Epithelial cell of esophagus (primary cell): ENCODE measurements around the gene PCDHA1.
"Not testable (repeated sequence)": the region's sequence is repeated elsewhere in the genome, so short reads cannot be mapped to it uniquely, and the experiment has no call there.

ENCODE experiments used
- DNase-seq: peaks from one replicate; pipeline ENCODE4 v3.0.0; 2010; ENCODE audit warnings: low read depth
- H3K4me3 ChIP-seq: 2 replicates; pipeline ENCODE4 v1.5.1; 2011; ENCODE audit warnings: mild to moderate bottlenecking, low read length, control low read depth
- TF ChIP-seq, protein P1 (sequence below): IDR thresholded peaks from 2 replicates; pipeline ENCODE4 v1.5.1; 2011; ENCODE audit warnings: low read depth, mild to moderate bottlenecking, low read length, control low read depth, inconsistent platforms; ENCODE audit not compliant: insufficient read depth; ENCODE audit errors: missing control alignments

Gene PCDHA1

GRCh38 chr5:140833993-140834392 lies 48.1 kb downstream of the PCDHA1 start, which contains the start of gene PCDHA7:
Gene PCDHA7 (plus strand): TSS chr5:140834269. CDS start chr5:140834384, 115 bp downstream.
- peak; percentile 13 for DNase-seq
- TF ChIP-seq, protein P1, sequence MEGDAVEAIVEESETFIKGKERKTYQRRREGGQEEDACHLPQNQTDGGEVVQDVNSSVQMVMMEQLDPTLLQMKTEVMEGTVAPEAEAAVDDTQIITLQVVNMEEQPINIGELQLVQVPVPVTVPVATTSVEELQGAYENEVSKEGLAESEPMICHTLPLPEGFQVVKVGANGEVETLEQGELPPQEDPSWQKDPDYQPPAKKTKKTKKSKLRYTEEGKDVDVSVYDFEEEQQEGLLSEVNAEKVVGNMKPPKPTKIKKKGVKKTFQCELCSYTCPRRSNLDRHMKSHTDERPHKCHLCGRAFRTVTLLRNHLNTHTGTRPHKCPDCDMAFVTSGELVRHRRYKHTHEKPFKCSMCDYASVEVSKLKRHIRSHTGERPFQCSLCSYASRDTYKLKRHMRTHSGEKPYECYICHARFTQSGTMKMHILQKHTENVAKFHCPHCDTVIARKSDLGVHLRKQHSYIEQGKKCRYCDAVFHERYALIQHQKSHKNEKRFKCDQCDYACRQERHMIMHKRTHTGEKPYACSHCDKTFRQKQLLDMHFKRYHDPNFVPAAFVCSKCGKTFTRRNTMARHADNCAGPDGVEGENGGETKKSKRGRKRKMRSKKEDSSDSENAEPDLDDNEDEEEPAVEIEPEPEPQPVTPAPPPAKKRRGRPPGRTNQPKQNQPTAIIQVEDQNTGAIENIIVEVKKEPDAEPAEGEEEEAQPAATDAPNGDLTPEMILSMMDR, result no peak
- H3K4me3 ChIP-seq, result no peak within 1 kb of the TSS

DNA sequence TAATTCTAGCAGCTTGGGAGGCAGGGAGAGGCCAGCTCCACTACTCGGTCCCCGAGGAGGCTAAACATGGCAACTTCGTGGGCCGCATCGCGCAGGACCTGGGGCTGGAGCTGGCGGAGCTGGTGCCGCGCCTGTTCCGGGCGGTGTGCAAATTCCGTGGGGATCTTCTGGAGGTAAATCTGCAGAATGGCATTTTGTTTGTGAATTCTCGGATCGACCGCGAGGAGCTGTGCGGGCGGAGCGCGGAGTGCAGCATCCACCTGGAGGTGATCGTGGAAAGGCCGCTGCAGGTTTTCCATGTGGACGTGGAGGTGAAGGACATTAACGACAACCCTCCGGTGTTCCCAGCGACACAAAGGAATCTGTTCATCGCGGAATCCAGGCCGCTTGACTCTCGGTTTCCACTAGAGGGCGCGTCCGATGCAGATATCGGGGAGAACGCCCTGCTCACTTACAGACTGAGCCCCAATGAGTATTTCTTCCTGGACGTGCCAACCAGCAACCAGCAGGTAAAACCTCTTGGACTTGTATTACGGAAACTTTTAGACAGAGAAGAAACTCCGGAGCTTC lies 48.6 kb downstream of the PCDHA1 start:
- H3K4me3 ChIP-seq, DNase-seq: not testable (repeated sequence)

DNA sequence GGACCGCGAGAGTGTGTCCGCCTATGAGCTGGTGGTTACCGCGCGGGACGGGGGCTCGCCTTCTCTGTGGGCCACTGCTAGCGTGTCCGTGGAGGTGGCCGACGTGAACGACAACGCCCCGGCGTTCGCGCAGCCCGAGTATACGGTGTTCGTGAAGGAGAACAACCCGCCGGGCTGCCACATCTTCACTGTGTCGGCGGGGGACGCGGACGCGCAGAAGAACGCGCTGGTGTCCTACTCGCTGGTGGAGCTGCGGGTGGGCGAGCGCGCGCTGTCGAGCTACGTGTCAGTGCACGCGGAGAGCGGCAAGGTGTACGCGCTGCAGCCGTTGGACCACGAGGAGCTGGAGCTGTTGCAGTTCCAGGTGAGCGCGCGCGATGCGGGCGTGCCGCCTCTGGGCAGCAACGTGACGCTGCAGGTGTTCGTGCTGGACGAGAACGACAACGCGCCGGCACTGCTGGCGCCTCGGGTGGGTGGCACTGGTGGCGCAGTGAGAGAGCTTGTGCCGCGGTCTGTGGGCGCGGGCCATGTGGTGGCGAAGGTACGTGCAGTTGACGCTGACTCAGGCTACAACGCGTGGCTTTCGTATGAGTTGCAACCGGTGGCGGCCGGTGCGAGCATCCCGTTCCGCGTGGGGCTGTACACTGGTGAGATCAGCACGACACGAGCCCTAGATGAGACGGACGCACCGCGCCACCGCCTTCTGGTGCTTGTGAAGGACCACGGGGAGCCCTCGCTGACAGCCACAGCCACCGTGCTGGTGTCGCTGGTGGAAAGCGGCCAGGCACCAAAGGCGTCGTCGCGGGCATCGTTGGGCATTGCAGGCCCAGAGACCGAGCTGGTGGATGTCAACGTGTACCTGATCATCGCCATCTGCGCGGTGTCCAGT lies 49.9 kb downstream of the PCDHA1 start:
- H3K4me3 ChIP-seq, result no peak overlapping the region
- TF ChIP-seq, protein P1, result no peak
- DNase-seq, result no peak

DNA sequence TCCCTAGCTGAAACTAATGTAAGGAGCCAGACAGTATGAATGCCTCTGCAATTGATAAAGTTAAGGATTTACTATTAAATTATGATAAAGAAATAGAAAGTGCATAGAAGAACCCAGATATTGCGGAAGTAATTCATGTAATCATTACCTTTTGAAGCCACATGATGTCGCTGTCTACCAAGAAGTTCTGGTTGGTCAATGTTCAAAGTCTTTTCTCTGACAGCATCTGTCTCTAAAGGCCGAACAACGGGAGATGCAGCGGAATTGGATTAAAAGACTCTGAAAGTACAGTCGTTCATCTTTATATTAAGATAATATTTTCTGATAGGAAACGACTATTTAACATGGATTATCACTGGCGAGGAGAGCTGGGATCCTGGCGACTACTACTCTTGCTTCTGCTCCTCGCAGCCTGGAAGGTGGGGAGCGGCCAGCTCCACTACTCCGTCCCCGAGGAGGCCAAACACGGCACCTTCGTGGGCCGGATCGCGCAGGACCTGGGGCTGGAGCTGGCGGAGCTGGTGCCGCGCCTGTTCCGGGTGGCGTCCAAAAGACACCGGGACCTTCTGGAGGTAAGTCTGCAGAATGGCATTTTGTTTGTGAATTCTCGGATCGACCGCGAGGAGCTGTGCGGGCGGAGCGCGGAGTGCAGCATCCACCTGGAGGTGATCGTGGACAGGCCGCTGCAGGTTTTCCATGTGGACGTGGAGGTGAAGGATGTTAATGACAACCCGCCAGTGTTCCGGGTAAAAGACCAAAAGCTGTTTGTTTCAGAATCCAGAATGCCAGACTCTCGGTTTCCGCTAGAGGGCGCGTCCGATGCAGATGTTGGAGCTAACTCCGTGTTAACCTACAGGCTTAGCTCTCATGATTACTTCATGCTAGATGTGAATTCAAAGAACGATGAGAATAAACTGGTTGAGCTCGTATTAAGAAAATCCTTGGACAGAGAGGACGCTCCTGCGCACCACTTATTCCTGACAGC lies 55.3 kb downstream of the PCDHA1 start, which contains the start of gene PCDHA8:
TSS of gene PCDHA8 (plus strand) at position 210 of the 985 bp plus-strand sequence. CDS start at position 345, 135 bp downstream.
- DNase-seq, result no peak
- TF ChIP-seq, protein P1, result no peak
- H3K4me3 ChIP-seq, result no peak within 1 kb of the TSS

DNA sequence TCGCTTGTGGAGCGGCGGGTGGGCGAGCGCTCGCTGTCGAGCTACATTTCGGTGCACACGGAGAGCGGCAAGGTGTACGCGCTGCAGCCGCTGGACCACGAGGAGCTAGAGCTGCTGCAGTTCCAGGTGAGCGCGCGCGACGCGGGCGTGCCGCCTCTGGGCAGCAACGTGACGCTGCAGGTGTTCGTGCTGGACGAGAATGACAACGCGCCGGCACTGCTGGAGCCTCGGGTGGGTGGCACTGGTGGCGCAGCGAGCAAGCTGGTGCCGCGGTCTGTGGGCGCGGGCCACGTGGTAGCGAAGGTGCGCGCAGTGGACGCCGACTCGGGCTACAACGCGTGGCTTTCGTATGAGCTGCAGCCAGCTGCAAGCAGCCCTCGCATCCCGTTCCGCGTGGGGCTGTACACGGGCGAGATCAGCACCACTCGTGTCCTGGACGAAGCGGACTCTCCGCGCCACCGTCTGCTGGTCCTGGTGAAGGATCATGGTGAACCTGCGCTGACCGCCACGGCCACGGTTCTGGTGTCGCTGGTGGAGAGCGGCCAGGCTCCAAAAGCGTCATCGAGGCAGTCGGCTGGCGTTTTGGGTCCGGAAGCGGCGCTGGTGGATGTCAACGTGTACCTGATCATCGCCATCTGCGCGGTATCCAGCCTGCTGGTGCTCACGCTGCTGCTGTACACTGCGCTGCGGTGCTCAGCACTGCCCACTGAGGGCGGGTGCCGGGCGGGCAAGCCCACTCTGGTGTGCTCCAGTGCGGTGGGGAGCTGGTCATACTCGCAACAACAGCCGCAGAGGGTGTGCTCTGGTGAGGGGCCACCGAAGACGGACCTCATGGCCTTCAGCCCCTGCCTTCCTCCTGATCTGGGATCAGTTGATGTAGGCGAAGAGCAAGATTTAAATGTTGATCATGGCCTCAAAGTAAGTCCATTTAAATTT lies 57.1 kb downstream of the PCDHA1 start:
- DNase-seq, result no peak
- H3K4me3 ChIP-seq, result no peak overlapping the region
- TF ChIP-seq, protein P1, result no peak

DNA sequence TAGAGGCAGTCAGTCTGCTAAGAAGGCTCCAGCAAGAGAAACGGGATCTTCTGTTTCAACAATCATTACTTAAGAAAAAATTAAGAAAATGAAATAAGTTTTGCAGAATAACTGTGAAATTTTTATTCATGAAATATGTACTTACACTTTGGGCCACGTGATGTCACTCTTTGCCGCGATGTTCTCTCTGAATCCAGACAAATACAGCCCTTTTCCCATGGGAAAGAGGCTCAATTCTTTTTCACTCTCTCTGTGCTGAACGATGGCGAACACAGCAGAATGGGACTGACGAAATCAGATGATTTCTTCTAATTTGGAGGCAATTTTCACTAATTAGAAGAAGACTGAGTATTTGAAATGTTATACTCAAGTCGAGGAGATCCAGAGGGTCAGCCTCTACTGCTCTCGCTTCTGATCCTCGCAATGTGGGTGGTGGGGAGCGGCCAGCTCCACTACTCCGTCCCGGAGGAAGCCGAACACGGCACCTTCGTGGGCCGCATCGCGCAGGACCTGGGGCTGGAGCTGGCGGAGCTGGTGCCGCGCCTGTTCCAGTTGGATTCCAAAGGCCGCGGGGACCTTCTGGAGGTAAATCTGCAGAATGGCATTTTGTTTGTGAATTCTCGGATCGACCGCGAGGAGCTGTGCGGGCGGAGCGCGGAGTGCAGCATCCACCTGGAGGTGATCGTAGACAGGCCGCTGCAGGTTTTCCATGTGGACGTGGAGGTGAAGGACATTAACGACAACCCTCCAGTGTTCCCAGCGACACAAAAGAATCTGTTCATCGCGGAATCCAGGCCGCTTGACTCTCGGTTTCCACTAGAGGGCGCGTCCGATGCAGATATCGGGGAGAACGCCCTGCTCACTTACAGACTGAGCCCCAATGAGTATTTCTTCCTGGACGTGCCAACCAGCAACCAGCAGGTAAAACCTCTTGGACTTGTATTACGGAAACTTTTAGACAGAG lies 62.5 kb downstream of the PCDHA1 start, which contains the start of gene PCDHA9:
TSS of gene PCDHA9 (plus strand) at position 244 of the 964 bp plus-strand sequence. CDS start at position 358, 114 bp downstream.
- H3K4me3 ChIP-seq, DNase-seq: not testable (repeated sequence)

DNA sequence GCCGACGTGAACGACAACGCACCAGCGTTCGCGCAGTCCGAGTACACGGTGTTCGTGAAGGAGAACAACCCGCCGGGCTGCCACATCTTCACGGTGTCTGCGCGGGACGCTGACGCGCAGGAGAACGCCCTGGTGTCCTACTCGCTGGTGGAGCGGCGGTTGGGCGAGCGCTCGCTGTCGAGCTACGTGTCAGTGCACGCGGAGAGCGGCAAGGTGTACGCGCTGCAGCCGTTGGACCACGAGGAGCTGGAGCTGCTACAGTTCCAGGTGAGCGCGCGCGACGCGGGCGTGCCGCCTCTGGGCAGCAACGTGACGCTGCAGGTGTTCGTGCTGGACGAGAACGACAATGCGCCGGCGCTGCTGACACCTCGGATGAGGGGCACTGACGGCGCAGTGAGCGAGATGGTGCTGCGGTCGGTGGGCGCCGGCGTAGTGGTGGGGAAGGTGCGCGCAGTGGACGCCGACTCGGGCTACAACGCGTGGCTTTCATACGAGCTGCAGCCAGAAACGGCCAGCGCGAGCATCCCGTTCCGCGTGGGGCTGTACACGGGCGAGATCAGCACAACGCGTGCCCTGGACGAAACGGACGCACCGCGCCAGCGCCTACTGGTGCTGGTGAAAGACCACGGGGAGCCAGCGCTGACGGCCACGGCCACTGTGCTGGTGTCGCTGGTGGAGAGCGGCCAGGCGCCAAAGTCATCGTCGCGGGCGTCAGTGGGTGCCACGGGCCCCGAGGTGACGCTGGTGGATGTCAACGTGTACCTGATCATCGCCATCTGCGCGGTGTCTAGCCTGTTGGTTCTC lies 64.1 kb downstream of the PCDHA1 start:
- not testable (repeated sequence) for H3K4me3 ChIP-seq

More for the DNA sequence above, 64.1 kb downstream of the PCDHA1 start:
- DNase-seq, result not testable (repeated sequence)
